Non-pigmented ciliary epithelial cell (primary cell): Measurements from ENCODE around the gene TMEM132C.

ENCODE experiments used
- DNase-seq: peaks from one replicate; pipeline ENCODE4 v3.0.0-alpha.2; 2010; ENCODE audit warnings: low read depth

Gene TMEM132C

GRCh38 chr12:128288357-128288756 lies 21.4 kb downstream of the TMEM132C start:
- DNase-seq, result no peak

GRCh38 chr12:128288896-128289295 lies 21.9 kb downstream of the TMEM132C start:
- no peak for DNase-seq

- no peak for DNase-seq
These were observed 24.0 kb downstream of the TMEM132C start for GRCh38 chr12:128290938-128291337.

GRCh38 chr12:128298091-128298748 lies 31.2 kb downstream of the TMEM132C start:
- no peak for DNase-seq

GRCh38 chr12:128305336-128305892 lies 38.4 kb downstream of the TMEM132C start:
- no peak for DNase-seq

GRCh38 chr12:128307791-128308190 lies 40.8 kb downstream of the TMEM132C start:
- DNase-seq, result no peak

GRCh38 chr12:128312661-128313060 lies 45.7 kb downstream of the TMEM132C start:
- no peak for DNase-seq

GRCh38 chr12:128313931-128314330 lies 47.0 kb downstream of the TMEM132C start:
- DNase-seq, result no peak

- DNase-seq, result no peak
These were observed 47.6 kb downstream of the TMEM132C start for GRCh38 chr12:128314611-128315010.

- no peak for DNase-seq
These were observed 49.1 kb downstream of the TMEM132C start for GRCh38 chr12:128316078-128316477.

- no peak for DNase-seq
These were observed 50.1 kb downstream of the TMEM132C start for GRCh38 chr12:128316973-128317526.

- no peak for DNase-seq
These were observed 51.4 kb downstream of the TMEM132C start for GRCh38 chr12:128318341-128318740.

- no peak for DNase-seq
These were observed 52.0 kb downstream of the TMEM132C start for GRCh38 chr12:128318946-128319345.

- DNase-seq, result no peak
These were observed 55.4 kb downstream of the TMEM132C start for GRCh38 chr12:128322341-128322740.

GRCh38 chr12:128323145-128323920 lies 56.4 kb downstream of the TMEM132C start:
- DNase-seq, result no peak

- no peak for DNase-seq
These were observed 58.7 kb downstream of the TMEM132C start for GRCh38 chr12:128325646-128326045.

- no peak for DNase-seq
These were observed 59.4 kb downstream of the TMEM132C start for GRCh38 chr12:128326406-128326805.

GRCh38 chr12:128328961-128329360 lies 62.0 kb downstream of the TMEM132C start:
- DNase-seq, result no peak

- no peak for DNase-seq
These were observed 69.5 kb downstream of the TMEM132C start for GRCh38 chr12:128336204-128337070.

GRCh38 chr12:128337071-128337345 lies 70.0 kb downstream of the TMEM132C start:
- DNase-seq, result no peak

GRCh38 chr12:128337431-128338170 lies 70.6 kb downstream of the TMEM132C start:
- no peak for DNase-seq
